Ovary (tissue), 9 donors: ENCODE results near the gene ARID3C. TPM values are rescaled to one million over a fixed set of nuclear protein-coding genes. Genes with fewer than 3 reads are reported as not detected.
A peak's percentile ranks its signal among the peaks of the same experiment; 100 is the strongest.

Experiments used
- DNase-seq, 5 donors: peaks; one replicate each; pipeline ENCODE4 v3.0.0-alpha.2; 2019 to 2020
- H3K27ac ChIP-seq, 2 donors: fragments of 200-600 bp; one replicate each; pipeline versions ENCODE4 v1.5.1 to v1.8.0; 2019 to 2022
- H3K27me3 ChIP-seq: fragments of 200-600 bp; one replicate; pipeline ENCODE4 v1.8.0; 2022
- H3K36me3 ChIP-seq: fragments of 200-600 bp; sonication (generic); one replicate; pipeline ENCODE4 v1.5.1; 2019
- H3K4me1 ChIP-seq: one replicate; pipeline ENCODE4 v1.8.1; 2013; ENCODE audit warnings: mild to moderate bottlenecking, moderate library complexity; ENCODE audit not compliant: insufficient read depth
- H3K4me3 ChIP-seq: fragments of 200-600 bp; sonication (generic); one replicate; pipeline ENCODE4 v1.5.1; 2017
- H3K9me3 ChIP-seq, 2 donors: fragments of 200-600 bp in 1 of 2; sonication (generic) in 1 of 2; one replicate each; pipeline versions ENCODE4 v1.5.1 to v1.8.1; 2013 to 2019; ENCODE audit warnings: mild to moderate bottlenecking in 1 of 2, moderate library complexity in 1 of 2
- EP300 ChIP-seq: sonication (generic); formaldehyde crosslinking; IDR thresholded peaks from one replicate; pipeline ENCODE4 v1.6.1; 2017; ENCODE audit warnings: antibody characterized with exemption
- POLR2A ChIP-seq: fragments of 450-650 bp; IDR thresholded peaks from one replicate; pipeline ENCODE4 v1.6.1; 2017; ENCODE audit warnings: antibody characterized with exemption, mild to moderate bottlenecking, moderate library complexity
- WGBS, 3 donors: extraction: QIAGEN DNeasy Blood & Tissue Kit in 1 of 3; methylation state at CpG; one replicate each; pipeline versions ENCODE4 v1.1.5 to v1.1.7; 2013 to 2017; 5-methylcytosine and 5-hydroxymethylcytosine counted together
- intact Hi-C, 4 donors: fragments of 100-400 bp; cut with DNase I; formaldehyde crosslinking; loops; one replicate each; pipeline versions ENCODE4 v1.11.0 to v1.15.1; 2022 to 2023
- polyA plus RNA-seq, 2 donors: library from polyadenylated mRNA; stranded (reverse); fragments of 200-250 nt in 1 of 2; fragments of 350-450 nt in 1 of 2; fragmentation: Illumina TruSeq in 1 of 2; extraction: RNeasy Lipid Tissue Mini Kit (QIAGEN cat#74804) in 1 of 2; gene quantifications; one replicate each; pipeline ENCODE4 v1.2.3, GENCODE V29; 2013 to 2014
- total RNA-seq, 7 donors: library from RNA; depleted of rRNA in 2 of 7; stranded (reverse); fragments of >200 nt in 2 of 7; fragmentation: NEBNext Ultra II Directional in 3 of 7; extraction: Animal tissue kit (Norgen Biotek cat#: 25700) in 3 of 7; gene quantifications; one replicate each; pipeline versions ENCODE4 v1.1.0 to v1.2.4, GENCODE V29; 2016 to 2023
- TF ChIP-seq, protein P1 (sequence below), 3 donors: fragments of 450-650 bp in 2 of 3; fragments of 200-600 bp in 1 of 3; IDR thresholded peaks; one replicate each; pipeline versions ENCODE4 v1.5.1 to v1.8.0; 2016 to 2022; ENCODE audit warnings: antibody characterized with exemption in 3 of 3, mild to moderate bottlenecking in 1 of 3
- donor health status: DM: no; HTN: no; CAD: no; lungs with moderate emphysema.
- donor health status: DM: no; HTN: no; CAD: no.
- donor health status: Bipolar disorder and iron deficiency.
- donor health status: DM: yes; HTN: yes; CAD: no.
- donor health status: DM: no; HTN: no; CAD: no.
- donor health status: DM: yes; HTN: yes; CAD: no.

Gene ARID3C
- total and polyA plus RNA-seq, 9 donors: 0.07 to 0.40 TPM; not detected in 7

DNA sequence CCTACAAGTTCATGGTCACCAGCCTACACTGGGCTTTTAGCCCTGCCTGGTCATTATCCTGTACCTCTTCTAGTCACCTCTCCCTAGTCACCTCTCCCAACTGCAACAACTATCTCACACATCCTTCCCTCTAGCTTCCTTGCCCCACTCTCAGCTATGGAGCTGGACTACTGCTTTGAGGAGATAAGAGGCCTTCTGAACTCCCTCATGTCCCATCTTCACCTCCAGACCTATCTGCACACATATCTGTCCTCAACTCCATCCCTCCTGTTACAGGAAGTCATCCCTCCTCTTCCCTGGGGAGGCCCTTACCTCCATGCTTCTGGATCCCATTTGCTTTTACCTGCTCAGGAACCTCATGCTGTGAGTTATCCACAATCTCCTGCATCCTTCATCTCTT is 22.7 kb downstream of the ARID3C start:
- Histone ChIP-seq H3K4me3 (no peak overlapping the region), H3K27me3 (no peaks in the 10 kb centered on the region), H3K36me3 (no peaks in the 10 kb centered on the region), H3K4me1 (peaks cover 4% of the 10 kb centered on the region), H3K9me3 (no peaks in the 10 kb centered on the region), H3K27ac (no peak overlapping the region)
- TF ChIP-seq EP300 (no peak), POLR2A (no peak)
- TF ChIP-seq, protein P1, sequence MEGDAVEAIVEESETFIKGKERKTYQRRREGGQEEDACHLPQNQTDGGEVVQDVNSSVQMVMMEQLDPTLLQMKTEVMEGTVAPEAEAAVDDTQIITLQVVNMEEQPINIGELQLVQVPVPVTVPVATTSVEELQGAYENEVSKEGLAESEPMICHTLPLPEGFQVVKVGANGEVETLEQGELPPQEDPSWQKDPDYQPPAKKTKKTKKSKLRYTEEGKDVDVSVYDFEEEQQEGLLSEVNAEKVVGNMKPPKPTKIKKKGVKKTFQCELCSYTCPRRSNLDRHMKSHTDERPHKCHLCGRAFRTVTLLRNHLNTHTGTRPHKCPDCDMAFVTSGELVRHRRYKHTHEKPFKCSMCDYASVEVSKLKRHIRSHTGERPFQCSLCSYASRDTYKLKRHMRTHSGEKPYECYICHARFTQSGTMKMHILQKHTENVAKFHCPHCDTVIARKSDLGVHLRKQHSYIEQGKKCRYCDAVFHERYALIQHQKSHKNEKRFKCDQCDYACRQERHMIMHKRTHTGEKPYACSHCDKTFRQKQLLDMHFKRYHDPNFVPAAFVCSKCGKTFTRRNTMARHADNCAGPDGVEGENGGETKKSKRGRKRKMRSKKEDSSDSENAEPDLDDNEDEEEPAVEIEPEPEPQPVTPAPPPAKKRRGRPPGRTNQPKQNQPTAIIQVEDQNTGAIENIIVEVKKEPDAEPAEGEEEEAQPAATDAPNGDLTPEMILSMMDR (IDR thresholded peaks at IDR 0.05): no peak
- intact Hi-C loops: loop anchor here in 3 of 4 donors (10.0 kb wide), 2 partner anchors 201 to 271 kb away; no protein-coding TSS in a partner anchor
- no peak for DNase-seq

DNA sequence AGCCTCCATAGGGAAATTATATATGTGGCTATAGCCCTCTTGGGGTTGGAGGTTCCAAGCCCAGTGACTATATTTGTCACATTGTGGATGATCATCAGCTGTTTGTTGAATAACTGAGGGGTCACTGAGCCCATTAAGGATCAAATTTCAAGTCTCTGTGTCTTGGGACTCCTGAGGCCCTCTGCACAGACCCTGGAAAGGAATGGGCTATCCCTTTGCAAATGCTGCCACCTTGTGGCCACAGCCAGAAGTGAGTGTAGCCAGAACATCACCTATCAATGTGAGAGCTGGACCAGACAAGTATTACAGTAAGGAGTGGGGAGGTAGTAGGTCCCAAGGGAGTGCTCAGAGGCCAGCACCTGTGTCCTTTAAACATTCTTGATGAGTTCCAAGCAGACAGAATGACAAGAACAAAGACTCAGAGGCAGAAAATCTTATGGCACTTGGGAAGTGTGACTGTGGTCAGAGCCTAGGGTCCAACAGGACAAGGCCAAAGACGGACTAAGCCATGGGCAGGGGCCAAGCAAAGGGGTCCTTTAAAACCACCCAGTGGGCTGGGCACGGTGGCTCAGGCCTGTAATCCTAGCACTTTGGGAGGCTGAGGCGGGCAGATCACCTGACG is 25.1 kb downstream of the ARID3C start:
- peak; percentile 73 to 91 (median 88) for DNase-seq
- TF ChIP-seq, protein P1 (IDR thresholded peaks at IDR 0.05): peak; percentile 83 to 92 (median 87)
- TF ChIP-seq EP300: no peak
- TF ChIP-seq POLR2A: no peak
- Histone ChIP-seq H3K27ac (no peak overlapping the region), H3K36me3 (no peaks in the 10 kb centered on the region), H3K4me1 (no peaks in the 10 kb centered on the region), H3K4me3 (no peak overlapping the region), H3K27me3 (no peaks in the 10 kb centered on the region), H3K9me3 (no peaks in the 10 kb centered on the region)
- WGBS, 3 donors: 47 to 56% (median 50%) methylated on average over 4 of the region's 4 CpGs
- intact Hi-C loops: loop anchor here (5.0 to 10.0 kb wide), 3 partner anchors 196 to 269 kb away; no protein-coding TSS in a partner anchor

DNA sequence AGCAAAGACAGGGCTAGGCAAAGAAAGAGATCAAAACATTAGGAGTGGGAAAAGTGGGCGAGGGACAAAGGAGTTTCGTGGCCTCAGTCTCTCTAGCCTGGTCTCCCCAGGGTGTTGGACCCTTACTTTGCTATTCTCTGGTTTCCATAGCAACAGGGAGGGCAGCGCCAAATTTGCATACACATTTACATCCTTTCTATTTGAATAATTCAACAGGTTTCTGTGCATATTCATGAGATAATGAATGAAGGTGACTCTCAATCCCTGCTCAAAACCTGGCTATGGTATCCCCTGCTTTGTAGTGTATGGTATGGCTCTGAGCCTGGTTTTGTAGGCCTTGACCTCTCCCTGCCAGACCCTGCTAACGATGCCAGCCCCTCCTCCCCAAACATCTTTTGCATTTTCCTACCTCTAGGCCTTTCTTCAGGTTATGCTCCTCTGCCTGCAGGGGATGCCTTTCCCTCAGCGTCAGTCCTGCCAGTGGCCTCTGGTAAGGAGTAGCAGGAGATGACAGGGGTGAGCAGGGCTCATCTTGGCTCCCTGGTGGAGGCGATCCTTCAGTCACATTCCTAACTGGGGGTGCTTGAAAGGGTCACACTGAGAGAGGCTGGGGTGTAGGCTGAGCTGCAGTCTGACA is 26.8 kb downstream of the ARID3C start:
- no peak overlapping the region for H3K27ac ChIP-seq
- TF ChIP-seq EP300: no peak
- TF ChIP-seq POLR2A: no peak
- TF ChIP-seq, protein P1 (IDR thresholded peaks at IDR 0.05): no peak
- H3K4me3 ChIP-seq: no peak overlapping the region
- intact Hi-C loops: loop anchor here (5.0 to 10.0 kb wide), 3 partner anchors 195 to 267 kb away; no protein-coding TSS in a partner anchor
- DNase-seq: no peak
- no peaks in the 10 kb centered on the region for H3K27me3 ChIP-seq
- H3K4me1 ChIP-seq: no peaks in the 10 kb centered on the region
- WGBS, 3 donors: 67 to 69% (median 68%) methylated on average over 6 of the region's 6 CpGs
- H3K36me3 ChIP-seq: no peaks in the 10 kb centered on the region
- H3K9me3 ChIP-seq: no peaks in the 10 kb centered on the region

DNA sequence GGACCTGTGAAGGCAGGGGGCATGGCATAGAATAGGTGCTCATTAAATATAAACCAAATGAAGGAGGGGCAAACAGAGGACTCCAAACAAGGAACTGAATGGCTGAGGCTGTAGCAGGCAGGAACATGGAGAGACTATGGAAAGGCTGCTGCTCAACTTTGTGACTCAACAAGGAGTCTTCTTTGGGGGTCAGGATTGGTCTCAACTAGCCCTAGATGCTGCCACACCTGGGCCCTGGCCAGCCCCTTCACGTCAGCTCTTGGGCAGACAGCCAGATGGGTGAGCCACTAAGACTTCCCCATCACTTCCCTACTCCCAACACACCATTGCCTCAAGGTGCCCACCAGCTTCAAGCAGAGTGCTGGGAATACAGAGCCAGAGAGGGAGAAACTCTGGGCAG is 28.0 kb downstream of the ARID3C start:
- no peak for DNase-seq
- Histone ChIP-seq H3K9me3 (no peaks in the 10 kb centered on the region), H3K36me3 (no peaks in the 10 kb centered on the region), H3K4me1 (no peaks in the 10 kb centered on the region), H3K4me3 (no peak overlapping the region), H3K27me3 (no peaks in the 10 kb centered on the region), H3K27ac (no peak overlapping the region)
- intact Hi-C loops: loop anchor here (5.0 to 10.0 kb wide), 3 partner anchors 194 to 266 kb away; no protein-coding TSS in a partner anchor
- TF ChIP-seq EP300: no peak
- 26 to 58% (median 35%) methylated on average over 1 of the region's 1 CpG for WGBS, 3 donors

DNA sequence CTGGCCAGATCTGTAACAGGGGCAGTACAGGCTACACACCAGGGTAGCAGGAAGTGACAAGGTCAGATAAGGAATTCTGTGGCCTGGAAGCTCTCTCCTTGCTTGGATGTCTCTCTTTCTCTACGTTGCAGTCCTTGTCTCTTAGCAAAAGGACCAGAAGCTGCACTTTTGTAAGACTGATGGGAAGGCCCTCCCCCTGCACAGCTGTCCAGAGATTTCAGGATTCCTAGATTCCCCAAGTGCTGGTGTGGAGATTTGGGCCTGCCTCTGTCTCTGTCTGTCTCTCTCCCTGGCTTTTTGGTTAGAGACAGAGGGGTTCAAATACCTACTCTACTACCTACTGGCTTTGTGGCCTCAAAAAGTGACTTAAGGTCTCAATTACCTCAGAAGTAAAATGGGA is 29.3 kb downstream of the ARID3C start:
- intact Hi-C loops: no loop called here
- Histone ChIP-seq H3K9me3 (no peaks in the 10 kb centered on the region), H3K4me3 (no peak overlapping the region), H3K27ac (no peak overlapping the region), H3K27me3 (no peaks in the 10 kb centered on the region), H3K4me1 (no peaks in the 10 kb centered on the region), H3K36me3 (no peaks in the 10 kb centered on the region)
- DNase-seq: no peak
- TF ChIP-seq, protein P1 (IDR thresholded peaks at IDR 0.05): no peak
- no peak for TF ChIP-seq EP300
- TF ChIP-seq POLR2A: no peak
- whole genome bisulfite sequencing, 3 donors: 33 to 58% (median 39%) methylated on average over 1 of the region's 1 CpG
